ENCODE data around the gene PNKD.

PNKD gene

DNA sequence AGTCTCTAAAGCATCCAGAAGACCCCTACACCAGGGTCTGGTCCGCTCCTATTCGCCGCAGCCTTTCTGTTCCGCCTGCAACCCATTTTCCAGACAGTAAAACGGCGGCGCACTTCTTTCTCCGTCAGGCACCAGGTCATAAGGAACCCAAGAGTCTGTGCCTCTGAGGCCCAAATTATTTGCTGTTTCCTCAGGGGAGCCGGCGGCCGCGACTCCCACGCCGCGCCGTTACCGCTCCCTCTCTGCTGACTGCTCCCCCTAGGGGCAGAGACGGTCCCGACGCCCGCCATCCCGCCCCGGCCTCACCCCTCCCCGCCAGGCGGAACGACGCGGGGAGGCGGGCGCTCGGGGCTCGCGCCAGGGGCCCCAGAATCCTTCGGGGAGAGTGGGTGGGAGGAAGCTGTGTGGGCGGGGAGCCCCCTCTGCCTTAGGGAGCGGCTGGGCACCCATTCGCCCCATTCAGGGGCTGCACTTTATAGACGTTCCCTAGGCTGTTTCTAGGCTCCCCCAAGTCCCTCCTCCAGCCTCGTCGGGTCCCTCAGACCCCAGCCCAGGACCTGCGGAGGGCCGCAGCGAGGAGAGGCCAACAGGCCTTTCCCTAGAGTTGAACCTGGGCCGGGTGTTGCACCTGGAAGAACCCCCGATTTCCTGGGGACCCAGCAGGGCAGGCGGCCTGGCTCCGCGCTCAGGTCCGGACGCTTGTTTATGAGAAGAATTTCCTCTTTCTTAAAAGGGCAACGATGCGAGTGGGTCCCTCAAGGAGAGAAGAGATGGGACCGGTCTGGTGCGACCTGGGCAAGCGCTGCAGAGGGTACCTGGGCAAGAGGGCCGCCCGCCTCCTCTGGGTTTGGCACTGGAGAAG is 125.7 kb downstream of the PNKD start:
- peak overlapping the region; percentile 95 for H3K27ac ChIP-seq
- TF ChIP-seq ZFX (IDR thresholded peaks at IDR 0.05) (no peak), CTCF (conservative IDR thresholded peaks at IDR 0.05) (peak; percentile 94)

All from C4-2B (cell line).